GM19238 (cell line): ENCODE measurements around the gene CAMTA1.
"Not testable (repeated sequence)": the region's sequence is repeated elsewhere in the genome, so short reads cannot be mapped to it uniquely, and the experiment has no call there.

Experiments
- DNase-seq: peaks from one replicate; pipeline ENCODE4 v3.0.0; 2011; ENCODE audit warnings: low spot score; ENCODE audit not compliant: insufficient read length

The CAMTA1 gene

DNA sequence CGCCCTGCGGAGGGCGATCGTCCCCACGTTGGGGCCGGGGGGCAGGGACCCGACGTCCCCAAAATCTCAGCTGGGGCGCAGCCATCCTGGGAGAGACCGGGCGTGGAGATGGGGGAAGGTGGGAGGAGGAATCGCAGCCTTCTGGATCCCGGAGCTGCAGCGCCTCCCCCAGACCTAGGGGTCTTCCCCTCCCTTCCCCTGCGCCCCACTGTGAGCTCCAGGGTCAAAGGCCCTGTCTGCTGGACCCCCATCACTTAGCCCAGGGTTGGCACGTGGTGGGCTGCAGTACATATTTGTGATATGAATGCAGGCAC lies 895.7 kb downstream of the CAMTA1 start:
- no peak for DNase-seq

GRCh38 chr1:7681401-7681800 lies 896.1 kb downstream of the CAMTA1 start:
- no peak for DNase-seq

DNA sequence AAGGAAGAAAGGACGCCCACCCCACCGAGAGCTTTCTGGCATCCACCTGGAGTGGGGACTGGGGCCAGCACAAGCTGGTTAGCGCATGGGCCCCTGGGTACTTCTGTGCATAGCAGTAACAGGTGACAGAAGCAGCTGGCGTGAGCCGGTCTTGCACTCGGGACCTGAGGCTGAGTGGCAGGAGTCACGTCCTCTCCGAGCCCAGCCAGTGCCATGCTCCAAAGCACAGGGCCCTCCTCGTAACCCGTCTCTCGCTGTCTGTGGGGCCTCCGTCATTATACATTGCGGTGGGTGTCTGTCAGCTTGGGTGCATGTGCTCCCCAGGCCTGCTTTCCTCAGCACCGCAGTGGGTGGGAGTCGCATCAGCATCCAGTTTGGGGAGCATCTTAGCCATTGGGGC lies 898.3 kb downstream of the CAMTA1 start:
- no peak for DNase-seq

DNA sequence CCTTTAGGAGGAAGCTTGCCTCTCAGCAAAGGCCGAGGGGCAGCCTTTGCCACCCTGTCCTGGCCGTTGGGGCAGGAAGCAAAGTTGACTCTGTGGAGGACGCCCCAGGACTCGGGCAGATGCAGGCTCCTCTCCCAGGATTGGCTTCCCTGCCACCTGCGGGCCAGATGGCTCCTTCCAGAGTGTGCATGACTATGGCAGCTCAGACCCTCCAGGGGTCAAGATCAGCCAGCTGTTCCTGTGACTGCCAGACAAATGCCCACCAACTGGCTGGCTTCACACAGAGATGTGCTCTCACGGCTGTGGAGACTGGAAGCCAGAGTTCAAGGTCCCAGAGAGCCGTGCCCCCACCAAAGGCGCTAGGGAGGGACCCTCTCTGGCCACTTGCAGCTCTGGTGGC lies 898.9 kb downstream of the CAMTA1 start:
- DNase-seq, result no peak

- DNase-seq, result no peak
These were observed 899.8 kb downstream of the CAMTA1 start for GRCh38 chr1:7684861-7685635.

- DNase-seq, result no peak
These were observed 901.1 kb downstream of the CAMTA1 start for GRCh38 chr1:7686301-7686850.

DNA sequence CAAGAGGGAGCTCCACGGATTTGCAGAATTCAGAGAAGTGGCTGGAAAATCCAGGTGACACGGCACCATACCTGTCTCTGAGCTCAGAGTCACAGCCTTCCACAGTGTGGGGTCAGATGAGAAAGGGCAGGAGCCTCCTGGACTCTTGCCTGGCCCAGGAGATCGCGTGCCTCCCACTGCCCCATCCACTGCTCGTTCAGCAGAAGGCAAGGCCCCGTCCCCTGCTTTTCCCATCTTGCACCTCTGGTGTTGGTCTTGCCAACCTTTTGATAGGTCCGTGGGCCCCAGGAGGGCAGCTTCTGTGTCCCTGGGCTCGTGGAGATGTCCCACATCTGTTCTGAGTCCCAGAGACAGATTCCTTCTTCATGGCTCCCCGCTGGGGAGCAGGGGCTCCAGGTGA lies 902.2 kb downstream of the CAMTA1 start:
- no peak for DNase-seq

DNA sequence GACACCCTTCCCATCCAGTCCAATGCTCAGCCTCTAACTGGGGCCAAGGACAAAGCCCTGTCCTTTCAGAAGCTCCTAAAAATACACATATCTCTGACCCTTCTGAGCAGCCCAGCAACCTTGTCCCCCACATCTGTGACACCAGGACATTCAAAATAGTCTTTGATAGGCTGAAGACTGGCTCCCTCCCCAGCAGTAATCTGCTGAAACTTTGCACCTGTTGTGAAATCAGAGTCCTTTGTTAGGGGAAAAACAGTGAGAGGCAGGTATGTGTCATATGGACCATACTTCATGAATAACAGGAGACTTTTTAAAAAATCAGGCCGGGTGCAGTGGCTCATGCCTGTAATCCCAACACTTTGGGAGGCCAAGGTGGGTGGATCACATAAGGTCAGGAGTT lies 903.4 kb downstream of the CAMTA1 start:
- no peak for DNase-seq

- not testable (repeated sequence) for DNase-seq
These were observed 904.1 kb downstream of the CAMTA1 start for GRCh38 chr1:7689307-7689706.

GRCh38 chr1:7690076-7690475 lies 904.8 kb downstream of the CAMTA1 start:
- no peak for DNase-seq

- no peak for DNase-seq
These were observed 905.4 kb downstream of the CAMTA1 start for GRCh38 chr1:7690496-7691182.

DNA sequence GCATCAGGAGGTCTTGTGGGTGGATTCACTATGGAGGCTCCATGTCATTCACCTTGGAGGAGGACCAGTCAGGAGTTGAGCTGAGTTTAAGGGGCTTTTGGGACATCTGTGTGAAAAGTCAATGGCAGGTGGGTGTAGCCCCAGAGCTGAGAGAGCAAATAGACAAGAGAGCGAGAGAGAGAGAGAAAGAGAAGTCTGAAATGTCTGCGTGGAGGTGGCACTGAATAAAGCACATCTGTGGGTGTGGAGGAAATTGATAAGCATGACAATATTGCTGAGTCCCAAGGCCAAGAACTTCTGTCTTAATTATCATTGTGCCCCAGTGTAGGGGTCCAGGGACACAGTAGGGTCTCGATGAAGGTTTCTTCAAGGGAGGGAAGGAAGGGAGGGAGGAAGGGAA lies 906.3 kb downstream of the CAMTA1 start:
- DNase-seq, result no peak

DNA sequence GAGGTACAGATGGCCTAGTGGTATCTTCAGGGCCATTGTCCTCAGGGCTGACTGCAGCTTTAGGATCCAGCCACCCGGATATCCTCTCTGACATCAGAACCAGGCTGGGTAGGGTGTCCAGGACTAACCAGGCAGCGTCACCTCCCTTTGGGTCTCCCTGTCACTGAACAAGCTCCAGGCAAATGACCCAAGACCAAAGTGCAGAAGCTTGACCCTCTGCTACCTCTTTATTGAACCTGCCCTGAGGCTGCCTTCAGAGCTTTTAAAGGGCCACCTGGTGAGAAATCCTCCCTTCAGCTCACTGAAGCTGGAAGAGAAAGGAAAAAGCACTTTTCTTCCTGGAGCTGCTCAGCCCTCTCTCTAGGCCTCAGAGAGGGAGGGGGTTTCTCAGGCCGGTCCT lies 906.8 kb downstream of the CAMTA1 start:
- no peak for DNase-seq

- DNase-seq, result not testable (repeated sequence)
These were observed 907.8 kb downstream of the CAMTA1 start for GRCh38 chr1:7693037-7693436.

- no peak for DNase-seq
These were observed 908.4 kb downstream of the CAMTA1 start for GRCh38 chr1:7693662-7694061.

DNA sequence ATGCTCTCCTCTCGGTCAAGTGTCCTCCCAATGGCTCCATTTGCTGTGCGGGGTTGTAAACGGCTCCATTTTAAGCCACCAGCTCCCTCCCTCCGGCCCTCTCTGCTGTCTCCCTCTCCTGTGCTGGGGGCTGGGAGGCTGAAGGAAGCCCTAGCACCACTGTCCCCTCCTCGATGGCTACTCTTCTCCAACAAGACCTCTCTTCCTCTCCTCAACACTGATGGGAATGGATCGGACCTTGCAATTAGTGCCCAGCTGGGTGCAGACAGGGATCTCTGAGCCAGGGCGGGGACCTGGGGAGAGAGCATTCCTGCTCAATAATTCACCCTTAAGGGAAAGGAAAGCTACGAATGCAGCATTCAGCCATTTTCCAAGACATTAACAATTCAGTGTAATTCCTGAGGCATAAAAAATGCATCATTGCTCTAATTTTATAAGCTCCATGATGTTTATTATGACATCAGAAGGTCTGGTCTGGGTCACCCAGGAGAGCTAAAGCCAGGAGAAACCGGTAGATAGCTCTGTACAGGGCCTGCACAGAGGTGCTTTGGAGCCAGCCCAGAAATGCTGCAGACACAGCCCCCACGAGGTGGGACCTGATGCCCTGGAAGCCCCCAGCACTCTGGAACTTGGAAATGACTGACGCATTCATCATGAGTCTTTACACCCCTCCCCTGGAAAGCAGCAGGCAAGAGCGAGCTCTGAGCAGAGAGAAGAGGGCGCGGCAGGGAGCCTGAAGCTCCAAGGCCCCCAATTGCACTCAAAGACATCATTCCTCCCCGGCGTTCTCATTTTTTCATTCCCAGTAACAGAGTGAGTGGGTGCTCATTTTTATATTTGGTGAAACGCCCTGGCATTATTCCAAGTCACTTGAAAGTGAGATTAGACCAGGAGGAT lies 909.6 kb downstream of the CAMTA1 start:
- DNase-seq, result no peak

DNA sequence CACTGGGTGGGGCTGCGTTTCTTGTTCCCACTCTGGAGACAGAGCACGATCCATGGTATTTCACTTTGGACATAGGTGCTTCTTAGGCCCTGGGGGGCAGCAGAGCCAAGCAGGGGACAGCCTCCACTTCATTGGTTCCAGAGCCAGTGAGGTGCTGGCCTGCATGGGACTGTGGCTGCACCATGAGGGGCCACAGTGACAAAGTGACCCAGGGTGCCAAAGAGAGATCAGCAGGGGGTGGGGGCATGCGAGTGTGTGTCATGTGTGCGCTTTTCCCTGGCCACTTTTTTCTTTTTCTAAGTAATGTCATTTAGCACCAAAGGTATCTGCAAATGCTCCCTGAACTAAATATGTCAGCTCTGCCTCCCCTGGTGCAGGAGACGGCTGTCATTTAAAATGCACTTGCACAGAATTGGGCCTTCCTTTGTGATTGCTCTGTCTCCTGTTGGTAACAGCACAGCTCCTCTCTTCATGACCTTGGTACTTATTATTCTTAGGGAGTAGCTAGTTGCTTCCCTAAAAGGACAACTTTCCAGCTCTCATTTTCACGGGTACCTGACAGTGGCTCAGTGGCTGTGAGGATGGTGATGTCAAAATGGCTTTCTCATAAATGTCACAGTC lies 910.4 kb downstream of the CAMTA1 start:
- no peak for DNase-seq

DNA sequence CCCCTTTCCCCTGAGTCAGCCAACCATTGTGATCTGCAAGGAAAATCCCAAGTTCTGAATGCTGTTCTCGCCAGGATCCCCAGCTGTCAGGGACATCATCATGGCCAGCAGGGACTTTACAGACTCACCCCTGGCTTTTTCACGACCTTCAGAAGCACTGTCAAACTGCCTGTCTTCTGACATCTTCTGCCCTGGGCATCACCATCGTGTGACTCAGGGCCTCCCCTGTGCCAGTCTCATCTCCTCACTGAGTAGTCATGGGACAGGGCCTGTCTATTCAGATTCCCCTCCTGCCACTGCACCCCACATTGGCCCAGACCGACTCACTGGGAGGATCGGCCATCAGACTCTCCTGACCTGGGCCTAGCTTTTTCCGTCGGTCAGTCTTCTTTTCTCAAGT lies 913.4 kb downstream of the CAMTA1 start:
- no peak for DNase-seq

DNA sequence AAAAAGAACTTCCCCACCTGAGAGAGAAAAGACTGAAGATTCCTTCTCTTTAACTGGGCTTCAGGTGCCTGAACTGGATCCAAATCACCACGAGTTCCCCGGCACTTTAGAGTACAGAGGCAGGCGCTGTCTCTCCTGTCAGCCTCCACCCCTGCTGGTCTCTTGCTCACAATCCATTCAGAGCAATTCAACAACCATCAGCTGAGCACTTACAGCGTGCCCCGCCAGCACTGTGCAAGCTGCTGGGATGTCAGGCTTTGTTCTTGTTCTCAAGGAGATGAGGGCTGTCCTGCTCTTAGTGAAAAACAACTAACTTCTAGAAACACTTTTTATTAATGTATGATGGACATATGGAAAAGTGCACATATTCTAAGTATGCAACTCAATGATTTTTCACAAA lies 917.1 kb downstream of the CAMTA1 start:
- DNase-seq, result no peak

DNA sequence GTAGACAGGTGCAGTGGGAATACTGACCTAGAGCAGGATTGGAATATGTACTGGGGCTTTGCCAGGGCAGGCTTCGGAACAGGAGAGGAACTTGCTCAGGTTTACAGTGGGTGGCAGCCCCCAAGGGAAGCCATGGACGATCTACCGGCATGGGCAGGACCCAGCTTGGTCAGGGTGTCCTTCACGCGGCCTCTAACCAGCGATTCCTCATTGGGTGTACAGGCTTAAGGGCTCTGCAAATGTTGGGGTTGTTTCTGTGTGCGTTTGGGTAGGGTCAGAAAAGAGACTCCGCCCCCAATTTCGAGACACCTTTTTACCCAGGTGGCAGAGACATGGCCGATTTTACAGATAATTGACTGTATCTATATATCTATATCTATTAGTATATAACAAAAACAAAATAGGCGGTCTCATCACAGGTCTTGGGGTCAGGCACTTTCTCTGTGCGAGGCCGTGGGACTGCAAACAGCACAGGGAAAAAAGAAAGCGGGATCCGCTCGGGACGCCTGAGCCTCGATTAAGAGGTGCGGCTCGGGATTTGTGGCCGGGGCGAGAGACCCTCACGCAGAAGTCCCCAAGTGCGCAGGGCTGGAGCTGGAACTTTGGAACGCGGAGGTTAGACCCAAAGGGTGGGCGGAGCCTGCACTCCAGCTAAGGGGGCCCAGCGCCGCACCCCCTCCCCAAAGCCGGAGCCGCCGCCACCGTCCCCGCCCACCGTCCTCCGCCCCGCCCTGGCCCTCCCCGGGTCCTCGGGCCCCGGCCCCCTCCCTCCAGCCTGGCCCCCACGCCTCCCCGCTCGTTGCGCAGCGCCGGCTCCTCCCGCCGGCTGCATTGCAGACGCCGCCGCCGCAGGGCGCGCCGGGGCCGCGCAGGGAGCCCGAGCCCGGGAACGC lies 918.3 kb downstream of the CAMTA1 start:
- no peak for DNase-seq
